NCI-H146 treated with DMSO at 0.1 percent for 48 hours (cell line): ENCODE results near the gene MUSTN1.

ENCODE experiments used
- DNase-seq: peaks from one replicate; lab custom pipeline; 2025; ENCODE audit not compliant: unreplicated experiment; lab: John Stamatoyannopoulos, UW

The MUSTN1 gene

GRCh38 chr3:52787672-52788625 is 46.9 kb downstream of the MUSTN1 start:
- no peak for DNase-seq

GRCh38 chr3:52787246-52787645 is 47.6 kb downstream of the MUSTN1 start:
- DNase-seq: no peak

GRCh38 chr3:52786330-52787215 is 48.2 kb downstream of the MUSTN1 start:
- DNase-seq: no peak

- DNase-seq: no peak
Measured at GRCh38 chr3:52784931-52785590, 49.8 kb downstream of the MUSTN1 start.

- DNase-seq: no peak
Measured at GRCh38 chr3:52784021-52784621, 50.7 kb downstream of the MUSTN1 start.

- no peak for DNase-seq
Measured at GRCh38 chr3:52783211-52783555, 51.6 kb downstream of the MUSTN1 start.
